Measurements from ENCODE around the gene COL5A2. TPM values are rescaled to one million over a fixed set of nuclear protein-coding genes. Genes with fewer than 3 reads are reported as not detected.

Gene COL5A2
- polyA plus RNA-seq, 1 donor from 2014 or later = 3.6 TPM

DNA sequence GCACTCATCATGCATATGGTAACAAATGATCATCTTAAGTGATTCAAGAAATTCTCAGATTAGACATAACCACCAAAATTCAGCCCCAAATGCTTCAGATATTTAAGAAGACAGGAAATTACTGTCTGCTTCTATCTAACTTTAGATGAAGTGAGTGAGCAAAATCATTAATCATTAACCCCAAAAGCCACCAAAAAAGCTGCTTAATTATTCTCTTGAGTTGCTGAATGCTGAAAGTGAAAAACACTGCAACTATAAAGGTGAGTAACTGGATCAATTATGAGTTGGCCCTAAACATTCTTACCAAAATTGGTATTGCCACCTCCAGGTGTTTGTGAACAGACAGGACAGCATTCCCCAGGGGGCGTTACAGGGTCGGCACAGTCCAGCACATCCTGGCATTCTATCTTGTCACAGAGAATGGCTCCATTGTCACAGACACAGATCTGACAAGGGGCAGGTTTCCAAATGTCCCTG is 69.6 kb downstream of the COL5A2 start:
- Histone ChIP-seq H3K79me2 (replicated peaks; ENCODE audit: insufficient read depth, low read length) (no peaks in the 10 kb centered on the region), H3K27ac (ENCODE audit: low read length) (no peak overlapping the region), H2AFZ (ENCODE audit: low read depth, low read length) (no peak overlapping the region), H3F3A (ENCODE audit: insufficient read depth, low read length, poor library complexity, severe bottlenecking) (no peaks in the 10 kb centered on the region), H3K9me2 (ENCODE audit: insufficient read depth, low read length) (no peaks in the 10 kb centered on the region), H3K4me3 (ENCODE audit: low read length) (no peak overlapping the region), H3K36me3 (ENCODE audit: insufficient read depth, low read length) (no peaks in the 10 kb centered on the region), H3K27me3 (ENCODE audit: insufficient read depth, low read depth, low read length) (no peaks in the 10 kb centered on the region), H4K20me1 (ENCODE audit: insufficient read depth) (no peaks in the 10 kb centered on the region), H3K4me2 (ENCODE audit: low read length) (no peak overlapping the region), H3K9me3 (ENCODE audit: low read length) (no peaks in the 10 kb centered on the region), H3K9ac (ENCODE audit: low read length) (no peak overlapping the region)
- no peak for TF ChIP-seq RAD21 (conservative IDR thresholded peaks at IDR 0.05)
- no peak for TF ChIP-seq MXI1 (conservative IDR thresholded peaks at IDR 0.05; ENCODE audit: poor library complexity, severe bottlenecking)
- no peak for TF ChIP-seq POLR2AphosphoS5 (IDR thresholded peaks at IDR 0.05)
- TF ChIP-seq, protein P1, sequence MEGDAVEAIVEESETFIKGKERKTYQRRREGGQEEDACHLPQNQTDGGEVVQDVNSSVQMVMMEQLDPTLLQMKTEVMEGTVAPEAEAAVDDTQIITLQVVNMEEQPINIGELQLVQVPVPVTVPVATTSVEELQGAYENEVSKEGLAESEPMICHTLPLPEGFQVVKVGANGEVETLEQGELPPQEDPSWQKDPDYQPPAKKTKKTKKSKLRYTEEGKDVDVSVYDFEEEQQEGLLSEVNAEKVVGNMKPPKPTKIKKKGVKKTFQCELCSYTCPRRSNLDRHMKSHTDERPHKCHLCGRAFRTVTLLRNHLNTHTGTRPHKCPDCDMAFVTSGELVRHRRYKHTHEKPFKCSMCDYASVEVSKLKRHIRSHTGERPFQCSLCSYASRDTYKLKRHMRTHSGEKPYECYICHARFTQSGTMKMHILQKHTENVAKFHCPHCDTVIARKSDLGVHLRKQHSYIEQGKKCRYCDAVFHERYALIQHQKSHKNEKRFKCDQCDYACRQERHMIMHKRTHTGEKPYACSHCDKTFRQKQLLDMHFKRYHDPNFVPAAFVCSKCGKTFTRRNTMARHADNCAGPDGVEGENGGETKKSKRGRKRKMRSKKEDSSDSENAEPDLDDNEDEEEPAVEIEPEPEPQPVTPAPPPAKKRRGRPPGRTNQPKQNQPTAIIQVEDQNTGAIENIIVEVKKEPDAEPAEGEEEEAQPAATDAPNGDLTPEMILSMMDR (IDR thresholded peaks at IDR 0.05; ENCODE audit: poor library complexity, severe bottlenecking) = no peak

DNA sequence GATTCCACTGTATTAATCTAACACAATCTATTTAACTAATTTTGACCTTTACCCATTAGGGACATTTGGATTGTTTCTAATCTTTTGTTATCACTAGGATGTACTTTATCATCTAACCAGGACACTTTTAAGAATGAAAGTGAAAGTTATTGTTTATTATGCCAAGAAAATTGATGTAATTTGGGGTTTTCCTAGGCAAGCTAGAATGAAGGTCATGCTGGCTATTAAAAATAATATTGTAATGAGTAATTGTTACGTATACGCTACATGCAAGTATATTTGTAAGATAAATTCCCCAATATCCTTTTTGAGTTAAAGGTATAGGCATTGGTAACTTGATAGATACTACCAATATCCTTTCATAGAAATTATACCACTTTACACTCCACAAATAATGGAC is 74.6 kb downstream of the COL5A2 start:
- H4K20me1 ChIP-seq (ENCODE audit: insufficient read depth) = no peaks in the 10 kb centered on the region
- H3K36me3 ChIP-seq (ENCODE audit: insufficient read depth, low read length) = no peaks in the 10 kb centered on the region
- H3K27ac ChIP-seq (ENCODE audit: low read length) = no peak overlapping the region
- H2AFZ ChIP-seq (ENCODE audit: low read depth, low read length) = no peak overlapping the region
- H3K27me3 ChIP-seq (ENCODE audit: insufficient read depth, low read depth, low read length) = no peaks in the 10 kb centered on the region
- H3K9ac ChIP-seq (ENCODE audit: low read length) = no peak overlapping the region
- H3K9me3 ChIP-seq (ENCODE audit: low read length) = no peaks in the 10 kb centered on the region
- H3F3A ChIP-seq (ENCODE audit: insufficient read depth, low read length, poor library complexity, severe bottlenecking) = no peaks in the 10 kb centered on the region
- no peak overlapping the region for H3K4me2 ChIP-seq (ENCODE audit: low read length)
- no peak overlapping the region for H3K4me3 ChIP-seq (ENCODE audit: low read length)
- H3K9me2 ChIP-seq (ENCODE audit: insufficient read depth, low read length) = no peaks in the 10 kb centered on the region
- H3K79me2 ChIP-seq (replicated peaks; ENCODE audit: insufficient read depth, low read length) = no peaks in the 10 kb centered on the region
- TF ChIP-seq EZH2 (IDR thresholded peaks at IDR 0.05; ENCODE audit: borderline replicate concordance, insufficient read depth, low read length, poor library complexity, severe bottlenecking) (no peak), TAF1 (IDR thresholded peaks at IDR 0.05; ENCODE audit: low read depth) (no peak), POLR2AphosphoS5 (IDR thresholded peaks at IDR 0.05) (no peak), SMC3 (conservative IDR thresholded peaks at IDR 0.05; ENCODE audit: poor library complexity) (no peak), RAD21 (conservative IDR thresholded peaks at IDR 0.05) (no peak), MXI1 (conservative IDR thresholded peaks at IDR 0.05; ENCODE audit: poor library complexity, severe bottlenecking) (no peak), EP300 (conservative IDR thresholded peaks at IDR 0.05; ENCODE audit: poor library complexity, severe bottlenecking) (no peak)
- TF ChIP-seq, protein P1 (IDR thresholded peaks at IDR 0.05; ENCODE audit: poor library complexity, severe bottlenecking) = no peak
- TF ChIP-seq, protein P2, sequence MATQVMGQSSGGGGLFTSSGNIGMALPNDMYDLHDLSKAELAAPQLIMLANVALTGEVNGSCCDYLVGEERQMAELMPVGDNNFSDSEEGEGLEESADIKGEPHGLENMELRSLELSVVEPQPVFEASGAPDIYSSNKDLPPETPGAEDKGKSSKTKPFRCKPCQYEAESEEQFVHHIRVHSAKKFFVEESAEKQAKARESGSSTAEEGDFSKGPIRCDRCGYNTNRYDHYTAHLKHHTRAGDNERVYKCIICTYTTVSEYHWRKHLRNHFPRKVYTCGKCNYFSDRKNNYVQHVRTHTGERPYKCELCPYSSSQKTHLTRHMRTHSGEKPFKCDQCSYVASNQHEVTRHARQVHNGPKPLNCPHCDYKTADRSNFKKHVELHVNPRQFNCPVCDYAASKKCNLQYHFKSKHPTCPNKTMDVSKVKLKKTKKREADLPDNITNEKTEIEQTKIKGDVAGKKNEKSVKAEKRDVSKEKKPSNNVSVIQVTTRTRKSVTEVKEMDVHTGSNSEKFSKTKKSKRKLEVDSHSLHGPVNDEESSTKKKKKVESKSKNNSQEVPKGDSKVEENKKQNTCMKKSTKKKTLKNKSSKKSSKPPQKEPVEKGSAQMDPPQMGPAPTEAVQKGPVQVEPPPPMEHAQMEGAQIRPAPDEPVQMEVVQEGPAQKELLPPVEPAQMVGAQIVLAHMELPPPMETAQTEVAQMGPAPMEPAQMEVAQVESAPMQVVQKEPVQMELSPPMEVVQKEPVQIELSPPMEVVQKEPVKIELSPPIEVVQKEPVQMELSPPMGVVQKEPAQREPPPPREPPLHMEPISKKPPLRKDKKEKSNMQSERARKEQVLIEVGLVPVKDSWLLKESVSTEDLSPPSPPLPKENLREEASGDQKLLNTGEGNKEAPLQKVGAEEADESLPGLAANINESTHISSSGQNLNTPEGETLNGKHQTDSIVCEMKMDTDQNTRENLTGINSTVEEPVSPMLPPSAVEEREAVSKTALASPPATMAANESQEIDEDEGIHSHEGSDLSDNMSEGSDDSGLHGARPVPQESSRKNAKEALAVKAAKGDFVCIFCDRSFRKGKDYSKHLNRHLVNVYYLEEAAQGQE (IDR thresholded peaks at IDR 0.05; ENCODE audit: borderline replicate concordance) = no peak
